ENCODE results near the gene PABPN1L. TPM values are rescaled to one million over a fixed set of nuclear protein-coding genes. Genes with fewer than 3 reads are reported as not detected.

The PABPN1L gene
- total and polyA plus RNA-seq, 9 of the 15 experiments (the other 6 are each of a cell fraction or from before 2014, with no cell fraction given): 0.11 to 0.32 TPM; not detected in 7

- TF ChIP-seq CTCF (IDR thresholded peaks at IDR 0.05 in 2 of 3, conservative IDR thresholded peaks at IDR 0.05 in 1 of 3; ENCODE audit: insufficient read depth in 2 of 3, low read depth in 1 of 3, low read length in 3 of 3) (peak; percentile 99), PATZ1 (CRISPR knock-in tag; IDR thresholded peaks at IDR 0.05; ENCODE audit: borderline replicate concordance) (no peak), CTCFL (IDR thresholded peaks at IDR 0.05; ENCODE audit: borderline replicate concordance, insufficient read depth, low read depth, low read length, poor library complexity, severe bottlenecking) (peak; percentile 48), ZNF696 (CRISPR knock-in tag; conservative IDR thresholded peaks at IDR 0.05) (no peak), CBFB (CRISPR knock-in tag; IDR thresholded peaks at IDR 0.05) (0 out of 2 replicates have a peak, but pooled peaks have one; percentile 37), ZNF699 (CRISPR knock-in tag; IDR thresholded peaks at IDR 0.05; ENCODE audit: insufficient replicate concordance) (no peak), CHD2 (IDR thresholded peaks at IDR 0.05; ENCODE audit: low read depth, low read length) (0 out of 2 replicates have a peak, but pooled peaks have one; percentile 23), ZNF766 (CRISPR knock-in tag; conservative IDR thresholded peaks at IDR 0.05) (no peak), ARID4B (CRISPR knock-in tag; IDR thresholded peaks at IDR 0.05) (peak; percentile 71), ZBTB43 (CRISPR knock-in tag; IDR thresholded peaks at IDR 0.05) (no peak), NFXL1 (CRISPR knock-in tag; IDR thresholded peaks at IDR 0.05) (no peak), ATF3 (IDR thresholded peaks at IDR 0.05) (no peak), ATF3 (CRISPR knock-in tag; conservative IDR thresholded peaks at IDR 0.05) (no peak), SREBF2 (CRISPR knock-in tag; IDR thresholded peaks at IDR 0.05) (no peak)
Observed at GRCh38 chr16:88839026-88839529, 27.4 kb downstream of the PABPN1L start (continued).

Measured in K562 (cell line).